Large intestine (tissue), 3 donors: ENCODE data around the gene C14orf93. TPM values are rescaled to one million over a fixed set of nuclear protein-coding genes. Genes with fewer than 3 reads are reported as not detected.

Source experiments
- DNase-seq, 2 donors: peaks; one replicate each; pipeline versions ENCODE4 v3.0.0 to v3.0.0-alpha.2; 2013
- H3K27ac ChIP-seq: one replicate; pipeline ENCODE4 v1.5.1; 2013; ENCODE audit warnings: low read length
- H3K27me3 ChIP-seq: 2 replicates; pipeline ENCODE4 v1.6.1; 2013; ENCODE audit warnings: low read length; ENCODE audit not compliant: control insufficient read depth, insufficient read depth
- H3K36me3 ChIP-seq: 2 replicates; pipeline ENCODE4 v1.6.1; 2013; ENCODE audit warnings: low read length; ENCODE audit not compliant: control insufficient read depth, insufficient read depth
- H3K4me1 ChIP-seq: one replicate; pipeline ENCODE4 v1.6.1; 2013; ENCODE audit warnings: low read length; ENCODE audit not compliant: control insufficient read depth, insufficient read depth
- H3K4me3 ChIP-seq: one replicate; pipeline ENCODE4 v1.5.1; 2013; ENCODE audit warnings: low read length
- H3K9me3 ChIP-seq: one replicate; pipeline ENCODE4 v1.6.1; 2013; ENCODE audit warnings: mild to moderate bottlenecking, low read depth, low read length, moderate library complexity; ENCODE audit not compliant: control insufficient read depth
- WGBS: methylation state at CpG from one replicate; pipeline ENCODE4 v1.1.5; 2013; ENCODE audit warnings: low lambda C conversion rate; ENCODE audit not compliant: insufficient coverage; 5-methylcytosine and 5-hydroxymethylcytosine counted together
- polyA plus RNA-seq: library from polyadenylated mRNA; unstranded; fragments of 120-200 nt; gene quantifications from one replicate; pipeline ENCODE4 v1.2.1, GENCODE V29; 2013

Gene C14orf93
- polyA plus RNA-seq, 1 donor = 15.1 TPM

- Histone ChIP-seq H3K4me3 (no peak overlapping the region), H3K9me3 (no peaks in the 10 kb centered on the region), H3K36me3 (peaks cover 19% of the 10 kb centered on the region), H3K4me1 (no peaks in the 10 kb centered on the region), H3K27me3 (no peaks in the 10 kb centered on the region), H3K27ac (no peak overlapping the region)
- DNase-seq = no peak
Measured at GRCh38 chr14:22993517-22993916, 16.4 kb downstream of the C14orf93 start.

GRCh38 chr14:22991852-22992251 lies 18.1 kb downstream of the C14orf93 start:
- H3K36me3 ChIP-seq = peaks cover 27% of the 10 kb centered on the region
- no peak for DNase-seq
- no peaks in the 10 kb centered on the region for H3K9me3 ChIP-seq
- no peaks in the 10 kb centered on the region for H3K27me3 ChIP-seq
- no peaks in the 10 kb centered on the region for H3K4me1 ChIP-seq
- H3K4me3 ChIP-seq = no peak overlapping the region
- H3K27ac ChIP-seq = no peak overlapping the region
- WGBS = 100% methylated on average over 3 of the region's 8 CpGs

DNA sequence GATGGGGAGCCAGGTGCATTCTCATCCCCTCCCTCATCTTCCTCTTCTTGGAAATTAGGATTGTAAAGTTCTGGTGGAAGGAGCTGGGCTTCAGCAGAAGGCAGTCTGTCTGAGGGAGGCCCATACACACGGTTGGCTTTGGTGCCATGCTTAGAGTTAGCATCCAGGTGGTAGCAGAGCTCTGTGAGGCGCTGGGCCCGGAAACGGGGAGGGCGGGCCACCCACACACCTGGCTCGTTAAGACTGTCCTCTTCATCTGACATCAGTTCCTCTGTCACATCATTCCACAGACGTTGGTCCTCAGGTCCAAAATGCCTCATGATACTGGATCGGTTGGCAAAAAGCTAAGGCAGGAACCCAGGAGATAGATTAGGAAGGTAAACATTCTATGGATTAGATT lies 22.7 kb downstream of the C14orf93 start:
- H3K4me3 ChIP-seq = no peak overlapping the region
- no peaks in the 10 kb centered on the region for H3K27me3 ChIP-seq
- no peaks in the 10 kb centered on the region for H3K4me1 ChIP-seq
- no peak overlapping the region for H3K27ac ChIP-seq
- no peak for DNase-seq
- H3K9me3 ChIP-seq = no peaks in the 10 kb centered on the region
- H3K36me3 ChIP-seq = peaks cover 25% of the 10 kb centered on the region
- WGBS = no CpG with 5 or more reads among the region's 8 CpGs

GRCh38 chr14:22986508-22987054 lies 23.4 kb downstream of the C14orf93 start:
- no CpG with 5 or more reads among the region's 5 CpGs for WGBS
- Histone ChIP-seq H3K4me1 (no peaks in the 10 kb centered on the region), H3K36me3 (peaks cover 25% of the 10 kb centered on the region), H3K4me3 (no peak overlapping the region), H3K27ac (no peak overlapping the region), H3K27me3 (peaks cover 6% of the 10 kb centered on the region), H3K9me3 (no peaks in the 10 kb centered on the region)
- peak; percentile 74 to 85 for DNase-seq

GRCh38 chr14:22985894-22986507 lies 23.9 kb downstream of the C14orf93 start:
- H3K36me3 ChIP-seq = peaks cover 25% of the 10 kb centered on the region
- 67% methylated on average over 1 of the region's 2 CpGs for WGBS
- no peak overlapping the region for H3K27ac ChIP-seq
- DNase-seq = no peak
- H3K9me3 ChIP-seq = no peaks in the 10 kb centered on the region
- H3K27me3 ChIP-seq = peaks cover 12% of the 10 kb centered on the region
- H3K4me1 ChIP-seq = no peaks in the 10 kb centered on the region
- H3K4me3 ChIP-seq = no peak overlapping the region

- DNase-seq = no peak
- Histone ChIP-seq H3K4me1 (no peaks in the 10 kb centered on the region), H3K4me3 (no peak overlapping the region), H3K27ac (no peak overlapping the region), H3K27me3 (peaks cover 15% of the 10 kb centered on the region), H3K36me3 (peaks cover 25% of the 10 kb centered on the region), H3K9me3 (no peaks in the 10 kb centered on the region)
- WGBS = 100% methylated on average over 1 of the region's 6 CpGs
Measured at GRCh38 chr14:22984959-22985658, 24.8 kb downstream of the C14orf93 start.

DNA sequence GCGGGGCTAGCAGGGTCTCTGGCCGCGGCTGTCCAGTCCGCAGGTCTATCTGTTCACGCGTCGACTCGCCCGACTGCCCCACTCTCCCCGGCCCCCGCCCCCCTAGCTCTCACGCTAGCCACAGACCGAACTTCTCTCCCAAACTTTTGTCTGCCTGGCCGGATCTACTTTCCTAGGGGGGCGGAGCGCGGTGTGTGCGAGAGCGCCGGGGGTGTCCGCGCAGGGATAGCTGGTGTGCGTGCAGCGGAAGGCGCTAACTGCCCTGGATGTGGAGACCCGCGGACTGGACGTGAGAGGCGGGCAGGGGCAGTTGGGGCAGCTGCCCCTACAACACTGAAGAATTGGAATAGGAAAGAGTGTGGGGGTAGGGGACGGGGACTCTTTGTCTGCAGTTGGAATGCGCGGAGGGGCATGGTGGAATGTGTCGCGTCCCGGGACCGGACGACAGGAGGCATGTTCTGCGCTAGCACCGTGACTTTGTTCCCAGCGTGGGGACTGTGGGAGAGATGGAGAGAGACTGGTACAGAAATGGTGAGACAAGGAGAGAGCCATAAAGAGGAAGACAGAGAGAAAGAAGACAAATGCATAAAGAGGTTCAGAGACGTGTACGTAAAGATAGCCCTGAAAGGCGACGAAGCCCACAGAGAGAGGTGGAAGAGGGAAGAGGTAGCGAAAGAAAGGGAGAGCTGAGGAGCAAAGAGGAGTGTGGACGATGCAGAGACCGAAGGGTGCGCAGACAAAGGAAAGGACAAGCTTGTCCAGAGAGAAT lies 27.3 kb downstream of the C14orf93 start, which contains the start of gene AJUBA:
AJUBA (minus strand) TSS at position 75 of the 769 bp plus-strand sequence. CDS start 285 bp downstream, outside the sequence.
- Histone ChIP-seq H3K9me3 (no peaks in the 10 kb centered on the region), H3K27ac (peak within 1 kb of the TSS; percentile 70), H3K36me3 (peaks cover 5% of the 10 kb centered on the region), H3K4me1 (peaks cover 24% of the 10 kb centered on the region), H3K4me3 (peak within 1 kb of the TSS; percentile 92), H3K27me3 (peaks cover 15% of the 10 kb centered on the region)
- WGBS = 0% methylated on average over 5 of the region's 48 CpGs
- DNase-seq = peak; percentile 77 to 94

GRCh38 chr14:22981876-22982476 lies 28.0 kb downstream of the C14orf93 start:
- Histone ChIP-seq H3K4me1 (peaks cover 31% of the 10 kb centered on the region), H3K27me3 (peaks cover 15% of the 10 kb centered on the region)

DNA sequence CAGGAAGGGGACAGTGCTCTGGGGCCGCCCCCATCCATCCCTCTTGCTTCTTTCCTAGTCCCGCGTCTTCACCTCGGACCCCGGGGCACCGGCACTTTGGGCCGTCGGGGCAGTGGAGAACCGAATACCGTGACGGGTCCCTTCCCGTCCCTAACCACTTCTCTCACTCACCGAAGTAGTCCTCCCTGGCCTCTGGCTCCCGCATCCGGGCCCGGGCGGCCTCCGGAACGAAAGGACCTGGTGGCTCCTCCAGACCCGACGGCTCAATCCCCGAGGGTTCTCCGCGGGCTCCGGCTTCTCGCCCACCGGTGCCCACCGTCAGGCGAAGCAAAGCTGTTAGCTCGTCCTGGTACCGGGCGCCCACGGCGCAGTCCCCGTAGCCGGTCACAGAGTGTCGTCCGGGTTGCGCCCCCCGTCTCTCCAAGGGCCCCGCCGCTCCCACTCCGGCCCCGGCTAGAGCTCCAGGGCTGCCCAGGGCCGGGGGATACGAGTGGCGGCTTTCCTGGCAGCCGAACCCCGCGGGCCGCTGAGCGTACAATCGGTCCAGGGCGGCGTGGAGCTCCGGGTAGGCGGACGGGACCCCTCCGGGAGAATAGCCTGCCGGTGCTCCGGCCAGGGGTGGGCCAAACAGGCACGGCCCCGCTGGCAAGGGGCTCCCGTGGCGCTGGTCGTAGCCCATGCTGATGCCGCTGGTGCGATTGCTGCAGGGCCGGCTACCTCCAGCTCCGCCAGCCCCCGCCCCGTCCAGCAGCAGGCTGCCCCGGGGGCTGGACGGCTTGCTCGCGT lies 28.7 kb downstream of the C14orf93 start:
- peaks cover 15% of the 10 kb centered on the region for H3K27me3 ChIP-seq
- H3K36me3 ChIP-seq = no peaks in the 10 kb centered on the region
- peak in 1 of 2 donors; percentile 63 for DNase-seq
- WGBS = no CpG with 5 or more reads among the region's 76 CpGs
- H3K27ac ChIP-seq = peak overlapping the region; percentile 70
- H3K9me3 ChIP-seq = no peaks in the 10 kb centered on the region
- peaks cover 37% of the 10 kb centered on the region for H3K4me1 ChIP-seq
- H3K4me3 ChIP-seq = peak overlapping the region; percentile 92

More at GRCh38 chr14:22981876-22982476, 28.0 kb downstream of the C14orf93 start:
- H3K9me3 ChIP-seq = no peaks in the 10 kb centered on the region
- no CpG with 5 or more reads among the region's 51 CpGs for WGBS
- peak overlapping the region; percentile 70 for H3K27ac ChIP-seq
- no peak for DNase-seq
- peak overlapping the region; percentile 92 for H3K4me3 ChIP-seq
- no peaks in the 10 kb centered on the region for H3K36me3 ChIP-seq
